HUES6 (cell line): ENCODE data around the gene SLC6A4.
"Not testable (repeated sequence)": the region's sequence is repeated elsewhere in the genome, so short reads cannot be mapped to it uniquely, and the experiment has no call there.

Source experiments
- H3K27ac ChIP-seq: 2 replicates; pipeline ENCODE4 v1.7.0; 2013; ENCODE audit warnings: low read depth, mild to moderate bottlenecking, low read length, inconsistent platforms
- H3K27me3 ChIP-seq: 2 replicates; pipeline ENCODE4 v1.6.1; 2013; ENCODE audit warnings: low read length; ENCODE audit not compliant: control insufficient read depth, insufficient read depth
- H3K36me3 ChIP-seq: 2 replicates; pipeline ENCODE4 v1.6.1; 2013; ENCODE audit warnings: low read length; ENCODE audit not compliant: control insufficient read depth, insufficient read depth
- H3K4me1 ChIP-seq: 2 replicates; pipeline ENCODE4 v1.6.1; 2013; ENCODE audit warnings: low read length; ENCODE audit not compliant: control insufficient read depth, insufficient read depth
- H3K4me3 ChIP-seq: 2 replicates; pipeline ENCODE4 v1.5.1; 2013; ENCODE audit warnings: low read depth, low read length
- H3K9ac ChIP-seq: one replicate; pipeline ENCODE4 v1.6.1; 2013; ENCODE audit warnings: mild to moderate bottlenecking, low read length
- H3K9me3 ChIP-seq: 2 replicates; pipeline ENCODE4 v1.6.1; 2013; ENCODE audit warnings: low read depth, low read length; ENCODE audit not compliant: control insufficient read depth, insufficient read depth

Gene SLC6A4

GRCh38 chr17:30230009-30230408 lies 5.5 kb downstream of the SLC6A4 start:
- peaks cover 56% of the 10 kb centered on the region for H3K27me3 ChIP-seq
- H3K9me3 ChIP-seq: not testable (repeated sequence)

DNA sequence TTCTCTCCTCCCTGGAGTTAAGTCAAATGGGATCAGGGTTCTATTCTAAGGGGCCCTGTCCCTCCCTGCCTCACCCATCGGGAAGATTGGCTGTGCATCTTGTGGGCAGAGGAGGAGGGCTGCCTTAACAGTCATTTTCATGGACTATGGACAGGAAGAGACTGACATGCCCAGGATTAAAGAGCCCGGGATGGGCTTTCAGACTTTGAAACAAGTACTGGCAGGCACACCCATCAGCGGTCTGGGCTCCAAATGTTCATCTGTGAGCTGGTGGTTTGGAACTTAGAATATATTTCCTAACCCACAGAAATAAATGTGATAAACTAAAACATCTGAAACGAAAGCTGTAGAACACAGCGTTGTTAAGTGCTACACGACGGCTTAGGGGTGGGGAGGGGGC lies 6.5 kb downstream of the SLC6A4 start:
- Histone ChIP-seq H3K36me3 (no peaks in the 10 kb centered on the region), H3K4me1 (no peaks in the 10 kb centered on the region), H3K4me3 (no peak overlapping the region), H3K27me3 (peaks cover 46% of the 10 kb centered on the region), H3K9me3 (no peaks in the 10 kb centered on the region), H3K27ac (no peak overlapping the region), H3K9ac (no peak overlapping the region)

More at GRCh38 chr17:30230009-30230408, 5.5 kb downstream of the SLC6A4 start:
- not testable (repeated sequence) for H3K4me1 ChIP-seq, H3K4me3 ChIP-seq, H3K9ac ChIP-seq, H3K36me3 ChIP-seq, H3K27ac ChIP-seq

- H3K27ac ChIP-seq: no peak overlapping the region
- H3K9me3 ChIP-seq: no peaks in the 10 kb centered on the region
- H3K36me3 ChIP-seq: no peaks in the 10 kb centered on the region
- peaks cover 36% of the 10 kb centered on the region for H3K27me3 ChIP-seq
- H3K4me1 ChIP-seq: no peaks in the 10 kb centered on the region
- H3K9ac ChIP-seq: no peak overlapping the region
- no peak overlapping the region for H3K4me3 ChIP-seq
These were observed 7.5 kb downstream of the SLC6A4 start for GRCh38 chr17:30228011-30228410.

- H3K27ac ChIP-seq: no peak overlapping the region
- no peaks in the 10 kb centered on the region for H3K36me3 ChIP-seq
- no peak overlapping the region for H3K9ac ChIP-seq
- H3K9me3 ChIP-seq: no peaks in the 10 kb centered on the region
- H3K4me1 ChIP-seq: no peaks in the 10 kb centered on the region
- H3K4me3 ChIP-seq: no peak overlapping the region
- H3K27me3 ChIP-seq: peaks cover 25% of the 10 kb centered on the region; the same call in 1 of the 2 replicates
These were observed 8.6 kb downstream of the SLC6A4 start for GRCh38 chr17:30226878-30227277.

DNA sequence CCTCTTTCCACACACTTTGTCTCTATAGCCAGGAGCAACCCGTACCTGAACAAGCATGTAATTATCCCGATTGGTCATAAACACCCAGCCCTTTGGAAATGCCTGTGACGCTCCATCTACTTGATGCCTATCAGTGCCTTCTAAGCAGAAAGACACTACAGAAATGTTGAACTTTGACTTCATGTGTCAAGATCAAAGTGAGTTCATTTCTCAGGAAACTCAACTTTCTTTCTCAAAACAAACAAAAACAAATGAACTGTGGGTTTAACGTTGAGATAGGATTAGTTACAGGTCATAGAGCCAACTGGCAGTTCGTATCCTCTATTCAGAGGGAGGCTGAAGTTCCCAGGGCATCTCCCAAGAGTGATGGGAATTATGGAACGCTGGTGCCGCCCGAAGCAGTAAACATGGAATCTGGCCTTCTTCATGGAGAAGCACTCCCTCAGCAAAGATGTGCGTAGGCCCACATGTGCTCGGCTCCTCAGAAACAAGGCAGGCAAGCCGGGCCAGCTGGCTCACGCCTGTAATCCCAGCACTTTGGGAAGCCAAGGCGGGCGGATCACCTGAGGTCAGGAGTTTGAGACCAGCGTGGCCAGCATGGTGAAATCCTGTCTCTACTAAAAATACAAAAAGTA lies 9.5 kb downstream of the SLC6A4 start:
- H3K9ac ChIP-seq: no peak overlapping the region
- H3K27me3 ChIP-seq: peaks cover 22% of the 10 kb centered on the region; the same call in 1 of the 2 replicates
- no peak overlapping the region for H3K4me3 ChIP-seq
- H3K36me3 ChIP-seq: no peaks in the 10 kb centered on the region
- no peaks in the 10 kb centered on the region for H3K4me1 ChIP-seq
- no peaks in the 10 kb centered on the region for H3K9me3 ChIP-seq
- H3K27ac ChIP-seq: no peak overlapping the region

- Histone ChIP-seq H3K4me3 (no peak overlapping the region), H3K36me3 (no peaks in the 10 kb centered on the region), H3K9ac (no peak overlapping the region), H3K4me1 (no peaks in the 10 kb centered on the region), H3K9me3 (no peaks in the 10 kb centered on the region), H3K27me3 (peaks cover 13% of the 10 kb centered on the region; the same call in 1 of the 2 replicates), H3K27ac (no peak overlapping the region)
These were observed 10.4 kb downstream of the SLC6A4 start for GRCh38 chr17:30225112-30225511.

DNA sequence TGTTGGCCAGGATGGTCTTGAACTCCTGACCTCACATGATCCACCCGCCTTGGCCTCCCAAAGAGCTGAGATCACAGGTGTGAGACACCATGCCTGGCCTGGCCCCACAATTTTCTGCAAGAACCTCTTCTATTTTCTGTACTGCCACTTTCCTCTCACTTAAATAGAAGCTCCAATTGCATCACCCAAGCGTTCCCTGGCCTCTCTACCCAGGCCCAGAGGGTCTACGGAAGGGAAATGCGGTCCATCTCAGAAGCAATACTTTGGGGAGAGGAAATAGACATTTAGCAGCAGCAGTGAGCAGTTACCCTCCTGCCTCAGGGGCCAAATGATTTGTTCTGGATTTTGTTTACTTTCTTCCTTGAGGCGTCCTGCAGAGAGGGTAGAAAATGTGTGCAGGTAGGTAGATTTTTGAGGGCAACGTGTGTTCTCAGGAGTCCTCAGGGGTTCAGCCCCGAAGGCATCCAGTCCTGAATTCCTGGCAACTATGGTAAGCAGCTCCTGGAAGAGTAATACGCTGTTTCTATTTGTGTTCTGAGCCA lies 11.0 kb downstream of the SLC6A4 start:
- H3K4me1 ChIP-seq: no peaks in the 10 kb centered on the region
- no peaks in the 10 kb centered on the region for H3K9me3 ChIP-seq

DNA sequence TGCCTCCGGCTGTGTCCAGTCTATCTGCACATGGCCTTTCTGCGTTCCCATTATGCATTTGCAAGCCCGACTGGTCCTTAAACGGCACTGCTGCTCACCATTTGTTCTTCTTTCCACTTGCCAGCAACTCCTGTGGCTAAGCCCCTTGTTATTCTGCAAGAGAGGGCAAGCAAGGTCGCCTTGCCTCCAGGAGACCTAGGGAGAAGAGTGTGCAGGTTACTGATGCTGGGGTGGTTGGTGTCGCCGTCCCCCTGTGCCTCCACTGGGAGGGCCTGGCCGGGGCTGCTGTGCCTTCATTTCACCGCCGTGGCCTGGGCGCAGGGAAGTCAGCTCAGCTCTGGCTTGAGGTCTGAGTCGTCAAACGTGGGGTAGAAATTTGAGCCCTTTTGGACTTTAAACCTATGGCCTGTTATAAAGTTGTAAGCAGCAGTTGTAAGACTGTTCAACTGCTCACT lies 12.7 kb downstream of the SLC6A4 start:
- no peaks in the 10 kb centered on the region for H3K9me3 ChIP-seq
- H3K36me3 ChIP-seq: no peaks in the 10 kb centered on the region
- H3K9ac ChIP-seq: no peak overlapping the region

More for the DNA sequence above, 11.0 kb downstream of the SLC6A4 start:
- H3K27ac ChIP-seq: no peak overlapping the region
- no peaks in the 10 kb centered on the region for H3K36me3 ChIP-seq
- H3K9ac ChIP-seq: no peak overlapping the region
- peaks cover 11% of the 10 kb centered on the region; the same call in 1 of the 2 replicates for H3K27me3 ChIP-seq
- H3K4me3 ChIP-seq: no peak overlapping the region

DNA sequence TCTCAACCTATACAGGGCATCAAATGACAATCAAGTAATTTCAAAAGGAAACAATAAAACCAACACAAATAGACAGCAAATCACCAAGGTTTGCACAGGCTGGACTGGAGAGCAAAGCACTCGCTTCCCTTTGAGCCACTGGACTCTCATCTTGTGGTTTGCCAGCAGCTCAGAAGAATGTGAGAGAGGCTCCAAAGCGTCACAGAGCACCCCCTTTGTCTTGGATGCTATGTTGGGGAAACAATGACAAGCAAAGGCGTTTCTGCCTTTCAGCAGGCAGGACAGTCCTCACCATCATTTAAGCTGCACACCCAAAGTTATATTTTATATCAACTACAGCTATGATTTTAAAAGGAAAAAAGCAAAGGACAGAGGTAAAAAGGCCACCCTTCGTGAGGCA lies 13.2 kb downstream of the SLC6A4 start:
- no peaks in the 10 kb centered on the region for H3K4me1 ChIP-seq
- no peak overlapping the region for H3K4me3 ChIP-seq
- H3K27ac ChIP-seq: no peak overlapping the region
- no peaks in the 10 kb centered on the region; the same call in 1 of the 2 replicates for H3K27me3 ChIP-seq
- H3K9me3 ChIP-seq: no peaks in the 10 kb centered on the region
- no peak overlapping the region for H3K9ac ChIP-seq
- no peaks in the 10 kb centered on the region for H3K36me3 ChIP-seq

More for the DNA sequence above, 12.7 kb downstream of the SLC6A4 start:
- Histone ChIP-seq H3K4me1 (no peaks in the 10 kb centered on the region), H3K4me3 (no peak overlapping the region), H3K27me3 (no peaks in the 10 kb centered on the region; the same call in 1 of the 2 replicates), H3K27ac (no peak overlapping the region)

DNA sequence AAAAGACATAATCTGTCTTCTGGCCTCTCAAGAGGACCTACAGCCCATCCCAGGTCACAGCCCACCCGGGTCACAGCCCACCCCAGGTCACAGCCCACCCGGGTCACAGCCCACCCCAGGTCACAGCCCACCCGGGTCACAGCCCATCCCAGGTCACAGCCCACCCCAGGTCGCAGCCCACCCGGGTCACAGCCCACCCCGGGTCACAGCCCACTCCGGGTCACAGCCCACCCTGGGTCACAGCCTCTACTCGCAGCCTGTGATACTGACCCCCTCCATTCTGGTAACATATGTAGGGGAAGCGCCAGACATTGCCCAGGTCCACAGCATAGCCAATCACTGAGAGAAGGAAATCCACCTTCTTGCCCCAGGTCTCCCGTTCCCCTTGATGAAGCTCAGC lies 14.2 kb downstream of the SLC6A4 start:
- Histone ChIP-seq H3K4me1 (no peaks in the 10 kb centered on the region), H3K27me3 (no peaks in the 10 kb centered on the region; the same call in 1 of the 2 replicates), H3K4me3 (no peak overlapping the region), H3K27ac (no peak overlapping the region), H3K9ac (no peak overlapping the region), H3K9me3 (no peaks in the 10 kb centered on the region), H3K36me3 (no peaks in the 10 kb centered on the region)

GRCh38 chr17:30220414-30220813 lies 15.1 kb downstream of the SLC6A4 start:
- Histone ChIP-seq H3K36me3 (no peaks in the 10 kb centered on the region), H3K4me3 (no peak overlapping the region), H3K4me1 (no peaks in the 10 kb centered on the region), H3K27me3 (no peaks in the 10 kb centered on the region), H3K9ac (no peak overlapping the region), H3K27ac (no peak overlapping the region), H3K9me3 (no peaks in the 10 kb centered on the region)
